ENCODE data around the gene ZNF808. TPM values are rescaled to one million over a fixed set of nuclear protein-coding genes. Genes with fewer than 3 reads are reported as not detected.
"Not testable (repeated sequence)": the region's sequence is repeated elsewhere in the genome, so short reads cannot be mapped to it uniquely, and the experiment has no call there.

ZNF808 gene
- total RNA-seq, 1 donor from 2014 or later: 33.7 TPM

- Mint-ChIP-seq H3K4me3 (no peak overlapping the region), H3K9me3 (peaks cover 37% of the 10 kb centered on the region), H3K4me1 (no peaks in the 10 kb centered on the region), H3K27ac (no peak overlapping the region), H3K36me3 (ENCODE audit: low read depth) (peaks cover 82% of the 10 kb centered on the region), H3K27me3 (no peaks in the 10 kb centered on the region)
- no peak for DNase-seq
- ChIA-PET CTCF (no interaction called here), POLR2A (no interaction called here)
- intact Hi-C loops (cut with micrococcal nuclease): no loop called here
- ATAC-seq (ENCODE audit: low read depth): no peak
- TF ChIP-seq CTCF (IDR thresholded peaks at IDR 0.05): no peak
Measured at GRCh38 chr19:52554216-52554971, 26.9 kb downstream of the ZNF808 start.

GRCh38 chr19:52557231-52557995 is 29.9 kb downstream of the ZNF808 start:
- CTCF ChIA-PET: no interaction called here
- intact Hi-C loops (cut with micrococcal nuclease): no loop called here
- POLR2A ChIA-PET: no interaction called here

GRCh38 chr19:52558732-52559445 is 31.4 kb downstream of the ZNF808 start:
- H3K4me1 Mint-ChIP-seq; H3K27me3 Mint-ChIP-seq; CTCF ChIA-PET; ATAC-seq (ENCODE audit: low read depth); DNase-seq; POLR2A ChIA-PET; H3K4me3 Mint-ChIP-seq; intact Hi-C loops (cut with micrococcal nuclease); H3K27ac Mint-ChIP-seq: not testable (repeated sequence)
- Mint-ChIP-seq H3K9me3 (peaks cover 36% of the 10 kb centered on the region), H3K36me3 (ENCODE audit: low read depth) (peaks cover 78% of the 10 kb centered on the region)

More at GRCh38 chr19:52557231-52557995, 29.9 kb downstream of the ZNF808 start:
- H3K4me1 Mint-ChIP-seq: no peaks in the 10 kb centered on the region
- H3K27me3 Mint-ChIP-seq: no peaks in the 10 kb centered on the region
- DNase-seq (no peak), ATAC-seq (ENCODE audit: low read depth) (no peak)
- no peak for TF ChIP-seq CTCF (IDR thresholded peaks at IDR 0.05)
- no peak overlapping the region for H3K27ac Mint-ChIP-seq
- no peak overlapping the region for H3K4me3 Mint-ChIP-seq
- H3K9me3 Mint-ChIP-seq: peaks cover 38% of the 10 kb centered on the region
- peaks cover 78% of the 10 kb centered on the region for H3K36me3 Mint-ChIP-seq (ENCODE audit: low read depth)

GRCh38 chr19:52561611-52562010 is 34.1 kb downstream of the ZNF808 start:
- H3K27ac Mint-ChIP-seq; DNase-seq; intact Hi-C loops (cut with micrococcal nuclease); POLR2A ChIA-PET; ATAC-seq (ENCODE audit: low read depth); H3K4me1 Mint-ChIP-seq; H3K27me3 Mint-ChIP-seq; H3K4me3 Mint-ChIP-seq; CTCF ChIA-PET: not testable (repeated sequence)
- Mint-ChIP-seq H3K9me3 (peaks cover 29% of the 10 kb centered on the region), H3K36me3 (ENCODE audit: low read depth) (peaks cover 71% of the 10 kb centered on the region)

- TF ChIP-seq CTCF (IDR thresholded peaks at IDR 0.05): no peak
- Mint-ChIP-seq H3K27me3 (no peaks in the 10 kb centered on the region), H3K36me3 (ENCODE audit: low read depth) (peaks cover 46% of the 10 kb centered on the region), H3K4me1 (peaks cover 16% of the 10 kb centered on the region), H3K27ac (no peak overlapping the region), H3K9me3 (peaks cover 14% of the 10 kb centered on the region), H3K4me3 (no peak overlapping the region)
- ATAC-seq (ENCODE audit: low read depth) (no peak), DNase-seq (no peak)
- POLR2A ChIA-PET: no interaction called here
- CTCF ChIA-PET: no interaction called here
- intact Hi-C loops (cut with micrococcal nuclease): no loop called here
Measured at GRCh38 chr19:52566121-52566520, 38.7 kb downstream of the ZNF808 start.

GRCh38 chr19:52566588-52566987 is 39.1 kb downstream of the ZNF808 start:
- peaks cover 45% of the 10 kb centered on the region for H3K36me3 Mint-ChIP-seq (ENCODE audit: low read depth)
- H3K4me3 Mint-ChIP-seq: no peak overlapping the region
- no peak for ATAC-seq (ENCODE audit: low read depth)
- ChIA-PET CTCF (no interaction called here), POLR2A (interaction anchor here (1.1 kb wide), 1 partner anchor 40 kb away, joined by 3 read pairs; no protein-coding TSS in a partner anchor)
- intact Hi-C loops (cut with micrococcal nuclease): no loop called here
- H3K4me1 Mint-ChIP-seq: peaks cover 20% of the 10 kb centered on the region
- no peaks in the 10 kb centered on the region for H3K27me3 Mint-ChIP-seq
- peaks cover 14% of the 10 kb centered on the region for H3K9me3 Mint-ChIP-seq
- no peak overlapping the region for H3K27ac Mint-ChIP-seq
- TF ChIP-seq CTCF (IDR thresholded peaks at IDR 0.05): no peak
- no peak for DNase-seq
